BLaER1 (cell line): Measurements from ENCODE around the gene CT45A2.
"Not testable (repeated sequence)": the region's sequence is repeated elsewhere in the genome, so short reads cannot be mapped to it uniquely, and the experiment has no call there.

ENCODE experiments used
- H3K27ac ChIP-seq: shearing (Covaris generic); formaldehyde crosslinking; 2 replicates; pipeline ENCODE4 v1.8.1; 2022
- H3K27me3 ChIP-seq: shearing (Covaris generic); formaldehyde crosslinking; 2 replicates; pipeline ENCODE4 v1.8.1; 2022
- H3K36me3 ChIP-seq: shearing (Covaris generic); formaldehyde crosslinking; 2 replicates; pipeline ENCODE4 v1.8.1; 2022
- H3K4me1 ChIP-seq: shearing (Covaris generic); formaldehyde crosslinking; 2 replicates; pipeline ENCODE4 v1.8.1; 2022
- H3K4me2 ChIP-seq: shearing (Covaris generic); formaldehyde crosslinking; 2 replicates; pipeline ENCODE4 v1.8.1; 2022
- H3K4me3 ChIP-seq: shearing (Covaris generic); formaldehyde crosslinking; 2 replicates; pipeline ENCODE4 v1.8.1; 2022
- H3K9ac ChIP-seq: shearing (Covaris generic); formaldehyde crosslinking; 2 replicates; pipeline ENCODE4 v1.8.1; 2022
- H3K9me3 ChIP-seq: shearing (Covaris generic); formaldehyde crosslinking; 2 replicates; pipeline ENCODE4 v1.8.1; 2022
- H4K20me1 ChIP-seq: shearing (Covaris generic); formaldehyde crosslinking; 2 replicates; pipeline ENCODE4 v1.8.1; 2022

Gene CT45A2

GRCh38 chrX:135819912-135820311 is at the start of gene CT45A2:
Gene CT45A2 (minus strand): TSS chrX:135820012. CDS start chrX:135816265, 3,747 bp downstream.
- not testable (repeated sequence) for H3K4me3 ChIP-seq

DNA sequence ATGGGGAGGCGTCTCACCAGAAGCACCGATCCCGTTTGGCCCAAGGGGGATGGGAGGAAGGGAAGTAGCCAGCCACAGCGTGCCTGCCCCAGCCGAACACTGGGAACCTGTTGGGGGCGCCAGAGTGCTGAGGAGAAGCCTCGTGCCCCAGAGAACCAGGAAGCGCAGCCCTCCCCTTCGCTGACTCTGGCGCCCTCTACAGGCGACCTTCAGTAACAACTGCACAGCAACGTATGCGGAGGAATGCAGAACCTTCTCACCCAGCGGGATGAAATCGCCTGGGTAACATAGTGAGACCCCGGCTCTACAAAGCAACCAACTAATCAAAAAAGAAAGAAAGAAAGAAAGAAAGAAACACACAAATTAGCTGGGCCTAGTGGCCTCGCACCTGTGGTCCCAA is 34.6 kb upstream of the CT45A2 start, which contains the start of gene CT45A8:
CT45A8 (minus strand) TSS at position 101 of the 400 bp plus-strand sequence. CDS start 3,755 bp downstream, outside the sequence.
- H3K9ac ChIP-seq, H3K4me1 ChIP-seq, H3K36me3 ChIP-seq, H3K4me3 ChIP-seq, H3K9me3 ChIP-seq, H3K4me2 ChIP-seq, H3K27me3 ChIP-seq, H4K20me1 ChIP-seq, H3K27ac ChIP-seq: not testable (repeated sequence)

More at GRCh38 chrX:135819912-135820311, at the start of gene CT45A2:
- H3K9me3 ChIP-seq, H3K4me2 ChIP-seq, H3K36me3 ChIP-seq, H3K27ac ChIP-seq, H3K9ac ChIP-seq, H3K27me3 ChIP-seq, H4K20me1 ChIP-seq, H3K4me1 ChIP-seq: not testable (repeated sequence)

DNA sequence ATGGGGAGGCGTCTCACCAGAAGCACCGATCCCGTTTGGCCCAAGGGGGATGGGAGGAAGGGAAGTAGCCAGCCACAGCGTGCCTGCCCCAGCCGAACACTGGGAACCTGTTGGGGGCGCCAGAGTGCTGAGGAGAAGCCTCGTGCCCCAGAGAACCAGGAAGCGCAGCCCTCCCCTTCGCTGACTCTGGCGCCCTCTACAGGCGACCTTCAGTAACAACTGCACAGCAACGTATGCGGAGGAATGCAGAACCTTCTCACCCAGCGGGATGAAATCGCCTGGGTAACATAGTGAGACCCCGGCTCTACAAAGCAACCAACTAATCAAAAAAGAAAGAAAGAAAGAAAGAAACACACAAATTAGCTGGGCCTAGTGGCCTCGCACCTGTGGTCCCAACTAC is 17.4 kb upstream of the CT45A2 start, which contains the start of gene CT45A7:
CT45A7 (minus strand) TSS at position 101 of the 400 bp plus-strand sequence. CDS start 3,747 bp downstream, outside the sequence.
- not testable (repeated sequence) for H3K4me2 ChIP-seq, H3K4me1 ChIP-seq, H4K20me1 ChIP-seq, H3K9me3 ChIP-seq, H3K9ac ChIP-seq, H3K4me3 ChIP-seq, H3K36me3 ChIP-seq, H3K27me3 ChIP-seq, H3K27ac ChIP-seq

- not testable (repeated sequence) for H4K20me1 ChIP-seq, H3K27me3 ChIP-seq, H3K36me3 ChIP-seq, H3K27ac ChIP-seq, H3K9me3 ChIP-seq, H3K9ac ChIP-seq, H3K4me2 ChIP-seq, H3K4me3 ChIP-seq, H3K4me1 ChIP-seq
Observed at GRCh38 chrX:135802687-135803086, 17.1 kb downstream of the CT45A2 start, which contains the start of gene CT45A6. Gene CT45A6 (minus strand): TSS chrX:135802787. CDS start chrX:135798993, 3,794 bp downstream.

DNA sequence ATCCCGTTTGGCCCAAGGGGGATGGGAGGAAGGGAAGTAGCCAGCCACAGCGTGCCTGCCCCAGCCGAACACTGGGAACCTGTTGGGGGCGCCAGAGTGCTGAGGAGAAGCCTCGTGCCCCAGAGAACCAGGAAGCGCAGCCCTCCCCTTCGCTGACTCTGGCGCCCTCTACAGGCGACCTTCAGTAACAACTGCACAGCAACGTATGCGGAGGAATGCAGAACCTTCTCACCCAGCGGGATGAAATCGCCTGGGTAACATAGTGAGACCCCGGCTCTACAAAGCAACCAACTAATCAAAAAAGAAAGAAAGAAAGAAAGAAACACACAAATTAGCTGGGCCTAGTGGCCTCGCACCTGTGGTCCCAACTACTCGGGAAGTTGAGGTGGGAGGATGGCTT is 34.4 kb downstream of the CT45A2 start, which contains the start of gene CT45A5:
CT45A5 (minus strand) TSS at position 101 of the 400 bp plus-strand sequence. CDS start 3,774 bp downstream, outside the sequence.
- H3K4me3 ChIP-seq, H3K27me3 ChIP-seq, H3K4me1 ChIP-seq, H3K9ac ChIP-seq, H3K27ac ChIP-seq, H3K36me3 ChIP-seq, H3K4me2 ChIP-seq, H4K20me1 ChIP-seq, H3K9me3 ChIP-seq: not testable (repeated sequence)

- H4K20me1 ChIP-seq, H3K36me3 ChIP-seq, H3K4me3 ChIP-seq, H3K9ac ChIP-seq, H3K27me3 ChIP-seq, H3K4me1 ChIP-seq, H3K27ac ChIP-seq, H3K9me3 ChIP-seq, H3K4me2 ChIP-seq: not testable (repeated sequence)
Observed at GRCh38 chrX:135768091-135768490, 51.7 kb downstream of the CT45A2 start, which contains the start of gene CT45A3. Gene CT45A3 (minus strand): TSS chrX:135768191. CDS start chrX:135764444, 3,747 bp downstream.
